B cell (primary cell): Measurements from ENCODE around the gene NAA60. TPM values are rescaled to one million over a fixed set of nuclear protein-coding genes. Genes with fewer than 3 reads are reported as not detected.

Source experiments
- ATAC-seq: fragments of 200-7000 bp; cut with Tn5 transposase; one replicate; pipeline ENCODE4 v1.10.0; 2021; ENCODE audit warnings: low read depth, mild to moderate bottlenecking, moderate number of reproducible peaks, moderate library complexity
- CTCF ChIA-PET: fragments of 350-600 bp; sonication (Branson Sonifier 250); formaldehyde crosslinking; loops from one replicate; lab custom pipeline; 2021; ENCODE audit warnings: antibody characterized with exemption, inconsistent platforms; lab: Charles Lee
- POLR2A ChIA-PET: fragments of 350-600 bp; sonication (Branson Sonifier 250); formaldehyde crosslinking; loops from one replicate; lab custom pipeline; 2021; ENCODE audit warnings: antibody characterized with exemption; lab: Charles Lee
- DNase-seq: peaks from one replicate; pipeline ENCODE4 v3.0.0; 2013
- H2AFZ ChIP-seq: 2 replicates; pipeline ENCODE4 v1.6.1; 2012; ENCODE audit warnings: mild to moderate bottlenecking, low read depth, low read length; ENCODE audit not compliant: insufficient read depth, poor library complexity, severe bottlenecking
- H3K27ac ChIP-seq, 2 donors: 1 replicate in 1 of 2; 2 replicates in 1 of 2; pipeline ENCODE4 v1.5.1; 2012 to 2013; ENCODE audit warnings: low read length in 2 of 2, mild to moderate bottlenecking in 2 of 2, moderate library complexity in 1 of 2
- H3K27me3 ChIP-seq, 4 experiments: fragments of 200-600 bp in 1 of 4; sonication (generic) in 1 of 4; replicated peaks in 1 of 4; 1 replicate in 2 of 4; 2 replicates in 2 of 4; pipeline versions ENCODE4 v1.6.1 to v1.7.0; 2013 to 2016; ENCODE audit warnings: low read length in 3 of 4, mild to moderate bottlenecking in 2 of 4, mixed read lengths in 1 of 4, moderate library complexity in 1 of 4; ENCODE audit not compliant: insufficient read depth in 4 of 4, control insufficient read depth in 3 of 4; ENCODE audit errors: control extremely low read depth in 1 of 4
- H3K36me3 ChIP-seq, 2 experiments: replicated peaks in 1 of 2; 1 replicate in 1 of 2; 2 replicates in 1 of 2; pipeline versions ENCODE4 v1.6.1 to v1.7.1; 2013; ENCODE audit warnings: low read length in 1 of 2; ENCODE audit not compliant: insufficient read depth in 2 of 2, control insufficient read depth in 1 of 2; ENCODE audit errors: control extremely low read depth in 1 of 2, extremely low read depth in 1 of 2
- H3K4me1 ChIP-seq, 2 donors: fragments of 200-600 bp in 1 of 2; sonication (generic) in 1 of 2; 1 replicate in 1 of 2; 2 replicates in 1 of 2; pipeline versions ENCODE4 v1.5.1 to v1.6.1; 2013 to 2017; ENCODE audit warnings: low read length in 2 of 2; ENCODE audit not compliant: control insufficient read depth in 2 of 2, insufficient read depth in 2 of 2
- H3K4me2 ChIP-seq: replicated peaks from 2 replicates; pipeline ENCODE3; 2012; ENCODE audit warnings: mild to moderate bottlenecking, low read depth, low read length; ENCODE audit not compliant: poor library complexity, severe bottlenecking
- H3K4me3 ChIP-seq, 5 experiments: fragments of 200-600 bp in 1 of 5; sonication (generic) in 1 of 5; 1 replicate in 3 of 5; 2 replicates in 2 of 5; pipeline versions ENCODE4 v1.5.1 to v1.7.0; 2011 to 2016; ENCODE audit warnings: low read length in 4 of 5, mild to moderate bottlenecking in 4 of 5, low read depth in 2 of 5, control low read depth in 1 of 5, moderate library complexity in 1 of 5; ENCODE audit not compliant: insufficient read depth in 1 of 5; ENCODE audit errors: control extremely low read depth in 1 of 5, extremely low read depth in 1 of 5
- H3K79me2 ChIP-seq: fragments of 200-600 bp; sonication (generic); one replicate; pipeline ENCODE4 v1.6.0; 2016; ENCODE audit warnings: low read length; ENCODE audit not compliant: control insufficient read depth, insufficient read depth
- H3K9ac ChIP-seq: fragments of 200-600 bp; sonication (generic); 2 replicates; pipeline ENCODE4 v1.6.1; 2017; ENCODE audit warnings: mild to moderate bottlenecking, low read length, moderate library complexity
- H3K9me3 ChIP-seq, 3 donors: one replicate each; pipeline versions ENCODE4 v1.6.1 to v1.7.1; 2013; ENCODE audit warnings: low read length in 2 of 3; ENCODE audit not compliant: control insufficient read depth in 2 of 3, insufficient read depth in 1 of 3; ENCODE audit errors: control extremely low read depth in 1 of 3
- H4K20me1 ChIP-seq: 2 replicates; pipeline ENCODE4 v1.6.0; 2012; ENCODE audit warnings: mild to moderate bottlenecking, low read length; ENCODE audit not compliant: insufficient read depth, control insufficient read depth, poor library complexity, severe bottlenecking
- H3K27ac Mint-ChIP-seq: one replicate; pipeline ENCODE4 v1.8.0; 2021; ENCODE audit warnings: mixed read lengths
- H3K27me3 Mint-ChIP-seq: one replicate; pipeline ENCODE4 v1.8.0; 2021; ENCODE audit warnings: mixed read lengths
- H3K4me1 Mint-ChIP-seq: one replicate; pipeline ENCODE4 v1.8.0; 2021; ENCODE audit warnings: mixed read lengths
- H3K4me3 Mint-ChIP-seq: one replicate; pipeline ENCODE4 v1.8.0; 2021; ENCODE audit warnings: mixed read lengths
- H3K9me3 Mint-ChIP-seq: one replicate; pipeline ENCODE4 v1.8.0; 2022; ENCODE audit warnings: mixed read lengths; ENCODE audit not compliant: insufficient read depth
- CTCF ChIP-seq: fragments of 200-600 bp; IDR thresholded peaks from one replicate; pipeline ENCODE4 v1.8.0; 2022; ENCODE audit warnings: antibody characterized with exemption, mild to moderate bottlenecking
- EZH2 ChIP-seq: IDR thresholded peaks from 2 replicates; pipeline ENCODE4 v1.6.1; 2012; ENCODE audit warnings: borderline replicate concordance, low read depth, mild to moderate bottlenecking, moderate library complexity, low read length; ENCODE audit not compliant: insufficient read depth, poor library complexity, severe bottlenecking
- WGBS: methylation state at CpG from one replicate; pipeline ENCODE4 v1.1.5; 2013; ENCODE audit warnings: missing lambda C conversion rate; ENCODE audit not compliant: insufficient coverage; 5-methylcytosine and 5-hydroxymethylcytosine counted together
- intact Hi-C: fragments of 100-400 bp; cut with micrococcal nuclease; formaldehyde crosslinking; loops from one replicate; pipeline ENCODE4 v1.10.0; 2022
- polyA plus RNA-seq: library from polyadenylated mRNA; depleted of rRNA; stranded (reverse); fragments of >200 nt; gene quantifications from 2 replicates; pipeline ENCODE4 v1.2.3, GENCODE V29; 2012
- total RNA-seq, 2 donors: library from RNA; stranded (reverse); fragments of 120-200 nt in 1 of 2; gene quantifications; 1 replicate in 1 of 2; 2 replicates in 1 of 2; pipeline versions ENCODE4 v1.2.3 to v1.2.4, GENCODE V29; 2013 to 2022

NAA60 gene
- total and polyA plus RNA-seq, 2 donors (not counting 1 experiment from before 2014, with no cell fraction given): 50.9 to 54.3 TPM

- Histone ChIP-seq H3K36me3 (peaks cover 0 to 17% of the 10 kb centered on the region in 2 experiments), H3K79me2 (no peaks in the 10 kb centered on the region), H3K9ac (no peak overlapping the region), H3K27me3 (no peaks in the 10 kb centered on the region), H3K4me3 (no peak overlapping the region), H3K27ac (no peak overlapping the region), H3K9me3 (no peaks in the 10 kb centered on the region), H4K20me1 (no peaks in the 10 kb centered on the region), H3K4me2 (no peak overlapping the region), H2AFZ (no peak overlapping the region), H3K4me1 (no peaks in the 10 kb centered on the region)
- DNase-seq (no peak), ATAC-seq (no peak)
- Mint-ChIP-seq H3K4me3 (no peak overlapping the region), H3K4me1 (no peaks in the 10 kb centered on the region), H3K27me3 (no peaks in the 10 kb centered on the region), H3K9me3 (no peaks in the 10 kb centered on the region), H3K27ac (no peak overlapping the region)
- CTCF ChIA-PET: interaction anchor here (0.6 kb wide), 1 partner anchor 462 kb away, joined by 7 read pairs; no protein-coding TSS in a partner anchor
- TF ChIP-seq EZH2 (no peak), CTCF (no peak)
- POLR2A ChIA-PET: no interaction called here
- intact Hi-C loops: no loop called here
- 93% methylated on average over 10 of the region's 10 CpGs for WGBS
Observed at GRCh38 chr16:3510416-3510815, 66.9 kb downstream of the NAA60 start.

GRCh38 chr16:3511286-3512180, 68.1 kb downstream of the NAA60 start:
- Histone ChIP-seq H3K4me2 (no peak overlapping the region), H3K79me2 (no peaks in the 10 kb centered on the region), H3K4me1 (no peaks in the 10 kb centered on the region), H3K4me3 (no peak overlapping the region), H3K27me3 (no peaks in the 10 kb centered on the region), H3K27ac (no peak overlapping the region), H3K9ac (no peak overlapping the region), H3K36me3 (peaks cover 0 to 17% of the 10 kb centered on the region in 2 experiments), H3K9me3 (no peaks in the 10 kb centered on the region), H4K20me1 (no peaks in the 10 kb centered on the region), H2AFZ (no peak overlapping the region)
- WGBS: 97% methylated on average over 14 of the region's 23 CpGs
- Mint-ChIP-seq H3K4me3 (no peak overlapping the region), H3K9me3 (no peaks in the 10 kb centered on the region), H3K27ac (no peak overlapping the region), H3K27me3 (no peaks in the 10 kb centered on the region), H3K4me1 (no peaks in the 10 kb centered on the region)
- POLR2A ChIA-PET: no interaction called here
- intact Hi-C loops: no loop called here
- DNase-seq (no peak), ATAC-seq (no peak)
- TF ChIP-seq CTCF: no peak
- no peak for TF ChIP-seq EZH2
- CTCF ChIA-PET: interaction anchor here (0.6 kb wide), 1 partner anchor 719 kb away, joined by 4 read pairs; no protein-coding TSS in a partner anchor
